Small intestine (tissue), 7 donors: Measurements from ENCODE around the gene ANGPTL4. TPM values are rescaled to one million over a fixed set of nuclear protein-coding genes. Genes with fewer than 3 reads are reported as not detected.

ENCODE experiments used
- DNase-seq, 2 donors: peaks; one replicate each; pipeline versions ENCODE4 v3.0.0 to v3.0.0-alpha.2; 2013
- FAIRE-seq: peaks from 2 replicates; lab custom pipeline; 2012; peaks lifted over from hg19 to GRCh38; lab: Jason Lieb, UNC
- H3K27ac ChIP-seq, 3 donors: one replicate each; pipeline ENCODE4 v1.5.1; 2013; ENCODE audit warnings: low read length in 2 of 3, mild to moderate bottlenecking in 2 of 3, control low read depth in 1 of 3, inconsistent platforms in 1 of 3, low read depth in 1 of 3, moderate library complexity in 1 of 3
- H3K27me3 ChIP-seq, 3 donors: one replicate each; pipeline ENCODE4 v1.6.1; 2013; ENCODE audit warnings: low read length in 3 of 3, inconsistent platforms in 1 of 3; ENCODE audit not compliant: control insufficient read depth in 3 of 3, insufficient read depth in 3 of 3
- H3K36me3 ChIP-seq, 3 donors: one replicate each; pipeline ENCODE4 v1.6.1; 2013; ENCODE audit warnings: low read length in 3 of 3, inconsistent platforms in 1 of 3, low read depth in 1 of 3, mild to moderate bottlenecking in 1 of 3, moderate library complexity in 1 of 3; ENCODE audit not compliant: control insufficient read depth in 3 of 3, insufficient read depth in 2 of 3
- H3K4me1 ChIP-seq, 3 donors: one replicate each; pipeline ENCODE4 v1.6.1; 2013; ENCODE audit warnings: low read length in 2 of 3, inconsistent platforms in 1 of 3, low read depth in 1 of 3, mild to moderate bottlenecking in 1 of 3, moderate library complexity in 1 of 3; ENCODE audit not compliant: control insufficient read depth in 3 of 3, insufficient read depth in 2 of 3
- H3K4me3 ChIP-seq, 3 donors: one replicate each; pipeline ENCODE4 v1.5.1; 2013; ENCODE audit warnings: low read length in 3 of 3, control low read depth in 1 of 3, inconsistent platforms in 1 of 3, low read depth in 1 of 3, mild to moderate bottlenecking in 1 of 3, moderate library complexity in 1 of 3
- H3K9me3 ChIP-seq, 2 donors: one replicate each; pipeline ENCODE4 v1.6.1; 2013; ENCODE audit warnings: low read depth in 1 of 2, low read length in 1 of 2; ENCODE audit not compliant: control insufficient read depth in 2 of 2, insufficient read depth in 1 of 2
- WGBS, 3 donors: extraction: QIAGEN DNeasy Blood & Tissue Kit; methylation state at CpG; one replicate each; pipeline ENCODE4 v1.1.7; 2013; 5-methylcytosine and 5-hydroxymethylcytosine counted together
- polyA plus RNA-seq, 4 donors: library from polyadenylated mRNA; stranded (reverse) in 3 of 4; unstranded in 1 of 4; fragments of 200-250 nt in 3 of 4; fragments of 120-200 nt in 1 of 4; gene quantifications; one replicate each; pipeline versions ENCODE4 v1.2.1 to v1.2.3, GENCODE V29; 2013
- donor health status: healthy with polysubstance abuse.
- donor health status: control.
- donor health status: control.
- donor health status: Bipolar disorder and iron deficiency.
- donor health status: healthy.

Gene ANGPTL4
- polyA plus RNA-seq, 4 donors: 1.0 to 24.8 (median 8.7) TPM

DNA sequence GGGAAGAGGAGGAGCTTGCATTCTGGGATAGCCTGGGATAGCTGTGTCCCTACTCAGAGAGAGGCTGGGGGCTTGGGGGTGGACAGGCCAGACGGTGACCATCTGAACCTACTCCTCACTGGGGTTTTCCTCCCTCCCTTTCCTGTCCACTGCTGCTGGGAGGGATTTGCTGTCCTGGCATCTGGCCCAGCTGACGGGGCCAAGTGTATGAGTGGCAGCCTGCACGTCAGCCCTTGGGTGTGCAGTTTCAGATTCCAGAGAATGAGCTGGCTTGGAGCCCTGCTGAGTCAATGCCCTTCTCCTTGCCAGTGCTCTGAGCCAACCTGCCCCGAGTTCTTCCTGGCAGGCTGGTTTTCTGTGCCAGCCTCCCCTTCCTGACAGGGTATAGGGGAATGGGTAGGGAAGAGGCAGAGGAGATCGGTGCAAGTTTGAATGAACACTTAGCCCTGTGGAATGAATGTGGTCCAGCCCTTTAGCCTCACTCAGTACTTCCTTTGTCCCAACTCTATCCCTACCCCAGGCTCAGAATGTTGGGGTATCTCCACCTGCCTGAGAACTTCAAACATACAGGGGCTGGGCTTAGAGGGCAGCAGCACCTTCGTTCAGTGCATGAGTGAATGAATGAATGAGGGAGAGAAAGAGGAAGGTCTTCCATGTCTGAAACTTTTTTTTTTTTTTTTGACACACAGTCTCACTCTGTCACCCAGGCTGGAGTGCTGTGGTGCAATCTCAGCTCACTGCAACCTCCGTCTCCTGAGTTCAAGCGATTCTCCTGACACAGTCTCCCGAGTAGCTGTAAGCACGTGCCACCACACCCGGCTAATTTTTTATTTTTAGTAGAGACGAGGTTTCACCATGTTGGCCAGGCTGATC is 1.8 kb upstream of the ANGPTL4 start:
- peaks cover 2 to 31% (median 2%) of the 10 kb centered on the region in 3 donors for H3K4me1 ChIP-seq
- H3K36me3 ChIP-seq: no peaks in the 10 kb centered on the region
- peaks cover 0 to 32% (median 0%) of the 10 kb centered on the region in 3 donors for H3K27me3 ChIP-seq
- 20 to 38% (median 22%) methylated on average over 12 of the region's 12 CpGs for WGBS, 3 donors
- peak overlapping the region in 2 of 3 donors; percentile 82 to 91 for H3K27ac ChIP-seq
- no peak for FAIRE-seq
- H3K9me3 ChIP-seq: no peaks in the 10 kb centered on the region
- no peak overlapping the region for H3K4me3 ChIP-seq
- DNase-seq: peak; percentile 81 to 98

DNA sequence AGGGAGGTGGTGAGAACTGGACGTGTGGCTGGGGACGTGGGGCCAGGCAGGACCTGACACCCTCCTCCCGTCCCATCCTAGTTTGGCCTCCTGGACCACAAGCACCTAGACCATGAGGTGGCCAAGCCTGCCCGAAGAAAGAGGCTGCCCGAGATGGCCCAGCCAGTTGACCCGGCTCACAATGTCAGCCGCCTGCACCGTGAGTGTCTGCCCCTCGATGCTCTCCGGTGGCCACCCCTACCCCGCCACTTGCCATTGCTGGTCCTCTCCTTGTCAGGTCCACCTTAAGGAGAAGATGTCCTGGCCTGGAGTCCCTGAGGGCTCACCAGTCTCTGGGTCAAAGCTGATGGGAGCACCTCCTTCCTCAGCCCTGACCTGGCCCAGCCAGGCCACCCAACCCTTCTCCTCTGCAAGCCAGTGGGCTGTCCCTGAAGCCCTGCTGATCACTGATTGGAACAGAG is 2.2 kb downstream of the ANGPTL4 start:
- peak overlapping the region in 1 of 3 donors; percentile 47 for H3K27ac ChIP-seq
- 83 to 93% (median 90%) methylated on average over 10 to 11 of the region's 11 CpGs for WGBS, 3 donors
- peaks cover 2 to 41% (median 4%) of the 10 kb centered on the region in 3 donors for H3K4me1 ChIP-seq
- FAIRE-seq (no peak), DNase-seq (no peak)
- peaks cover 0 to 2% (median 0%) of the 10 kb centered on the region in 3 donors for H3K36me3 ChIP-seq
- H3K9me3 ChIP-seq: no peaks in the 10 kb centered on the region
- no peak overlapping the region for H3K4me3 ChIP-seq
- peaks cover 0 to 36% (median 0%) of the 10 kb centered on the region in 3 donors for H3K27me3 ChIP-seq

DNA sequence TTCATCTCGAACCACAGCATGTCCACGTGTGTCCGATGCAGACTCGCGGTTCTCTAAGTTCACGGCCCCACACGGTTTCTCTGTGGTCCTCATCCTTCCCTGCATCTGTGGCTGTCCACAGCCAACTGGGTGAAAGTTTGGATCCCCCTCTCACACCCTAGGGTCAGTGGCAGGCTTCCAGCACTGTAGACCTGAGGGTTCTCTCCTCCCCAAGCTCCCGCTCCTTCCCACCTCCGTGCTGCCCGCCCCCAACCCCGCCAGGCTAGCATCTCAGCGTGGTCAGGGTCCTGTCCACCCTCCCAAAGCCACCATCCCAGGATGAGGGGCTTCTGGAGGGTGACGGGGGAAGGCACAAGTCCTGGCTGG is 3.0 kb downstream of the ANGPTL4 start:
- Histone ChIP-seq H3K27me3 (peaks cover 0 to 36% (median 0%) of the 10 kb centered on the region in 3 donors), H3K27ac (peak overlapping the region in 2 of 3 donors; percentile 34 to 56), H3K36me3 (peaks cover 0 to 4% (median 0%) of the 10 kb centered on the region in 3 donors), H3K4me3 (no peak overlapping the region), H3K9me3 (no peaks in the 10 kb centered on the region), H3K4me1 (peaks cover 2 to 41% (median 2%) of the 10 kb centered on the region in 3 donors)
- FAIRE-seq (no peak), DNase-seq (no peak)
- 47 to 67% (median 54%) methylated on average over 13 of the region's 13 CpGs for WGBS, 3 donors

DNA sequence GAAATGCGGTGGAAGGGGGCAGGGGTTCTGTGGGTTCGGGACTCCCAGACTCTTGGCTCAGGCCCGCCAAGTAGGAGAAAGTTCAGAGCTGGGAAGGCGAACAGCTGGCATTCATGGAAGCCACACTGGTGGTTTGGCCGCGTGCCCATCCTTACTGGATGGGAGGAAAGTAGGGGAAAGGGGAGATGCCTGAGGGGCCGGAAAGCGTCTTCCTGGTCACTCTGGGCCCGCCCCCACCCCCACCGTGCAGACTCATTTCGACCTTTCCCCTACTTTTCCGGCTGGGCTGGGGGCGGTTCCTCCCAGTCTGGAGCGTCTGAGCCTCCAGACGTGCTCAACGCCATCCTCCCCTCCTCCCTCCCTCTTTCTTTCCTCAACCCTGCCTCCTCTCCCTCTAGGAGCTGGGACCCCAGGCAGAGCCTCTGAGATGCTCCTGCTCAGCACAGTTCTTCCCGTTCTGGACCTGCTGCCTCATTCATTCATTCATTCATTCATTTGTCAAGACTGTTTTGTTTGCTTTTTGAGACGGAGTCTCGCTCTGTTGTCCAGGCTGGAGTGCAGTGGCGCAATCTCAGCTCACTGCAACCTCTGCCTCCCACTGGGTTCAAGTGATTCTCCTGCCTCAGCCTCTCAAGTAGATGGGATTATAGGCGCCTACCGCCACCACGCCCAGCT is 3.5 kb downstream of the ANGPTL4 start:
- no peak for FAIRE-seq
- Histone ChIP-seq H3K27ac (peak overlapping the region in 2 of 3 donors; percentile 34 to 56), H3K4me3 (no peak overlapping the region), H3K27me3 (peaks cover 0 to 32% (median 0%) of the 10 kb centered on the region in 3 donors), H3K9me3 (no peaks in the 10 kb centered on the region), H3K36me3 (peaks cover 0 to 4% (median 0%) of the 10 kb centered on the region in 3 donors), H3K4me1 (peaks cover 2 to 36% (median 2%) of the 10 kb centered on the region in 3 donors)
- WGBS, 3 donors: 14 to 19% (median 16%) methylated on average over 21 to 23 of the region's 23 CpGs
- DNase-seq: peak; percentile 68 to 76

DNA sequence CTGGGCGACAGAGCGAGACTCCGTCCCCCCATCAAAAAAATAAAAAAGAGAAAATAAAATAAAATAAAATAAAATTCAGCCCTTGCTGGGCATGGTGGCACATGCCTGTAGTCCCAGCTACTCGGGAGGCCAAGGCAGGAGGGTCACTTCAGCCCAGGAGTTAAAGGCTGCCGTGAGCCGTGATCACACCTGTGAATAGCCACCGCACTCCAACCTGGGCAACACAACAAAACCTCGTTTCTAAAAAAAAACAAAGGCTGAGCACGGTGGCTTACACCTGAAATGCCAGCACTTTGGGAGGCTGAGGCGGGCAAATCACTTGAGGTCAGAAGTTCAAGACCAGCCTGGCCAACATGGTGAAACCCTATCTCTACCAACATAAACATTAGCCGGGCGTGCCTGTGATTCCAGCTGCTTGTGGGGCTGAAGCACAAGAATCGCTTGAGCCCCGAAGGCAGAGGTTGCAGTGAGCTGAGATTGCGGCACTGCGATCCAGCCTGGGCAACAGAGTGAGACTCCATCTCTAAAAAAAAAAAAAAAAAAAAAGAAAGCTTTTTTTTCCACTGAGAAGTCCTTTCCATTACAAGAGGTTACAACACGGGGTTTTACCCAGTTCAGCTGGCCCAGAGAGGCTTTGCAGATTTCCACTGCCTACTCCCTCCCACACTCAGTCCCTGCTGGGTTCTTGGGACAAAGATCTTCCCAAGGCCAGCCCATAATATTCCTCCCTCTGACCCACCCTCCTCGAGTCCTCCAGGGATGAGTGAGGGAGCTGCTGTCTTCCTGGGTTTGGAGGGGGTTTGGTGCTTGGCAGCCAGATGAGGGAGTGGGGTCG is 6.4 kb downstream of the ANGPTL4 start:
- DNase-seq: peak in 1 of 2 donors; percentile 72
- Histone ChIP-seq H3K27me3 (peaks cover 0 to 11% (median 0%) of the 10 kb centered on the region in 3 donors), H3K27ac (peak overlapping the region in 2 of 3 donors; percentile 70 to 82), H3K9me3 (no peaks in the 10 kb centered on the region), H3K36me3 (peaks cover 0 to 9% (median 0%) of the 10 kb centered on the region in 3 donors), H3K4me1 (peaks cover 2 to 20% (median 2%) of the 10 kb centered on the region in 3 donors), H3K4me3 (peak overlapping the region in 1 of 3 donors; percentile 44)
- WGBS, 3 donors: 50 to 71% (median 54%) methylated on average over 19 of the region's 19 CpGs
- no peak for FAIRE-seq

DNA sequence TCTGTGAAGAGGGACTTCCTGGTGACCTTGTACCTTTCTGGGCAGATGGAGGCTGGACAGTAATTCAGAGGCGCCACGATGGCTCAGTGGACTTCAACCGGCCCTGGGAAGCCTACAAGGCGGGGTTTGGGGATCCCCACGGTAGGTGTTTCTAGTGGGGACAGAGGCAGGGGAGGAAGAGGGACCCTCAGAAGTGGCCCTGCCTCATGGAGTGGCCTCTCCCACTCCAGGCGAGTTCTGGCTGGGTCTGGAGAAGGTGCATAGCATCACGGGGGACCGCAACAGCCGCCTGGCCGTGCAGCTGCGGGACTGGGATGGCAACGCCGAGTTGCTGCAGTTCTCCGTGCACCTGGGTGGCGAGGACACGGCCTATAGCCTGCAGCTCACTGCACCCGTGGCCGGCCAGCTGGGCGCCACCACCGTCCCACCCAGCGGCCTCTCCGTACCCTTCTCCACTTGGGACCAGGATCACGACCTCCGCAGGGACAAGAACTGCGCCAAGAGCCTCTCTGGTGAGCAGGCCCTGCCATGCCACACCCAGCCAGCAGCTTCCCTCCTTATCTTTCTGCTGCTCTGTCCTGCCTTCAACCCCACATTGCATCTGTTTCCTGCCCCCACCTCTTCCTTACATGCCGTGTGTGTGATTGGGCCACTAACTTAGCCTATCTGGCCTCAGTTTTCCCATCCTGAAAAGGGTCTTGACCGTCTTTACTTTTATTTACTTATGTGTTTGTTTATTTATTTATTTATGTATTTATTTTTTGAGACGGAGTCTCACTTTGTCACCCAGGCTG is 7.3 kb downstream of the ANGPTL4 start:
- H3K27me3 ChIP-seq: peaks cover 0 to 3% (median 0%) of the 10 kb centered on the region in 3 donors
- DNase-seq (peak in 1 of 2 donors; percentile 65), FAIRE-seq (no peak)
- H3K36me3 ChIP-seq: peaks cover 0 to 9% (median 0%) of the 10 kb centered on the region in 3 donors
- H3K4me3 ChIP-seq: peak overlapping the region in 1 of 3 donors; percentile 44
- H3K4me1 ChIP-seq: peaks cover 2 to 20% (median 2%) of the 10 kb centered on the region in 3 donors
- H3K27ac ChIP-seq: peak overlapping the region in 2 of 3 donors; percentile 70 to 82
- WGBS, 3 donors: 29 to 73% (median 43%) methylated on average over 27 to 28 of the region's 28 CpGs
- no peaks in the 10 kb centered on the region for H3K9me3 ChIP-seq
